Sigmoid colon (tissue), 7 donors: Measurements from ENCODE around the gene SMIM38. TPM values are rescaled to one million over a fixed set of nuclear protein-coding genes. Genes with fewer than 3 reads are reported as not detected.
"Not testable (repeated sequence)": the region's sequence is repeated elsewhere in the genome, so short reads cannot be mapped to it uniquely, and the experiment has no call there.

Source experiments
- DNase-seq: peaks from one replicate; pipeline ENCODE4 v3.0.0-alpha.2; 2019
- H3K27ac ChIP-seq, 4 donors: fragments of 200-600 bp; sonication (generic); one replicate each; pipeline ENCODE4 v1.5.1; 2016 to 2019; ENCODE audit warnings: mild to moderate bottlenecking in 1 of 4
- H3K27me3 ChIP-seq, 3 donors: fragments of 200-600 bp; sonication (generic); one replicate each; pipeline ENCODE4 v1.5.1; 2019; ENCODE audit warnings: mild to moderate bottlenecking in 1 of 3
- H3K36me3 ChIP-seq, 4 donors: fragments of 200-600 bp; sonication (generic); one replicate each; pipeline ENCODE4 v1.5.1; 2016 to 2019
- H3K4me1 ChIP-seq, 4 donors: fragments of 200-600 bp; sonication (generic); one replicate each; pipeline ENCODE4 v1.5.1; 2017 to 2019
- H3K4me3 ChIP-seq, 4 donors: fragments of 200-600 bp; sonication (generic); one replicate each; pipeline ENCODE4 v1.5.1; 2017 to 2019; ENCODE audit warnings: mild to moderate bottlenecking in 2 of 4, moderate library complexity in 1 of 4
- H3K9me3 ChIP-seq, 4 donors: fragments of 200-600 bp in 3 of 4; sonication (generic) in 3 of 4; one replicate each; pipeline versions ENCODE4 v1.5.1 to v1.6.1; 2013 to 2019
- EP300 ChIP-seq, 4 donors: sonication (generic); formaldehyde crosslinking; IDR thresholded peaks; one replicate each; pipeline ENCODE4 v1.6.1; 2017; ENCODE audit warnings: antibody characterized with exemption in 4 of 4
- POLR2A ChIP-seq, 2 donors: fragments of 450-650 bp; IDR thresholded peaks; one replicate each; pipeline ENCODE4 v1.6.1; 2016; ENCODE audit warnings: antibody characterized with exemption in 2 of 2, mild to moderate bottlenecking in 2 of 2, moderate library complexity in 2 of 2
- POLR2AphosphoS5 ChIP-seq, 4 donors: sonication (generic); formaldehyde crosslinking; IDR thresholded peaks; one replicate each; pipeline ENCODE4 v1.6.1; 2017; ENCODE audit warnings: antibody characterized with exemption in 4 of 4
- WGBS, 2 donors: extraction: QIAGEN DNeasy Blood & Tissue Kit; methylation state at CpG; one replicate each; pipeline ENCODE4 v1.1.7; 2013; 5-methylcytosine and 5-hydroxymethylcytosine counted together
- intact Hi-C: fragments of 100-400 bp; cut with DNase I; formaldehyde crosslinking; loops from one replicate; pipeline ENCODE4 v1.15.1; 2023
- polyA plus RNA-seq, 3 donors: library from polyadenylated mRNA; stranded (reverse); fragments of 200-250 nt; gene quantifications; one replicate each; pipeline ENCODE4 v1.2.3, GENCODE V29; 2013
- total RNA-seq, 4 donors: library from RNA; depleted of rRNA; stranded (reverse); fragments of >200 nt; gene quantifications; one replicate each; pipeline ENCODE4 v1.1.0, GENCODE V29; 2016
- TF ChIP-seq, protein P1 (sequence below), 4 experiments: fragments of 450-650 bp in 3 of 4; fragments of 200-600 bp in 1 of 4; IDR thresholded peaks; one replicate each; pipeline ENCODE4 v1.5.1; 2016 to 2019; ENCODE audit warnings: antibody characterized with exemption in 4 of 4, mild to moderate bottlenecking in 3 of 4, moderate library complexity in 2 of 4
- donor health status: healthy with polysubstance abuse.
- donor health status: Bipolar disorder and iron deficiency.
- donor health status: healthy.

The SMIM38 gene
- total and polyA plus RNA-seq, 7 donors: 0.19 to 5.4 (median 1.8) TPM; not detected in 2

DNA sequence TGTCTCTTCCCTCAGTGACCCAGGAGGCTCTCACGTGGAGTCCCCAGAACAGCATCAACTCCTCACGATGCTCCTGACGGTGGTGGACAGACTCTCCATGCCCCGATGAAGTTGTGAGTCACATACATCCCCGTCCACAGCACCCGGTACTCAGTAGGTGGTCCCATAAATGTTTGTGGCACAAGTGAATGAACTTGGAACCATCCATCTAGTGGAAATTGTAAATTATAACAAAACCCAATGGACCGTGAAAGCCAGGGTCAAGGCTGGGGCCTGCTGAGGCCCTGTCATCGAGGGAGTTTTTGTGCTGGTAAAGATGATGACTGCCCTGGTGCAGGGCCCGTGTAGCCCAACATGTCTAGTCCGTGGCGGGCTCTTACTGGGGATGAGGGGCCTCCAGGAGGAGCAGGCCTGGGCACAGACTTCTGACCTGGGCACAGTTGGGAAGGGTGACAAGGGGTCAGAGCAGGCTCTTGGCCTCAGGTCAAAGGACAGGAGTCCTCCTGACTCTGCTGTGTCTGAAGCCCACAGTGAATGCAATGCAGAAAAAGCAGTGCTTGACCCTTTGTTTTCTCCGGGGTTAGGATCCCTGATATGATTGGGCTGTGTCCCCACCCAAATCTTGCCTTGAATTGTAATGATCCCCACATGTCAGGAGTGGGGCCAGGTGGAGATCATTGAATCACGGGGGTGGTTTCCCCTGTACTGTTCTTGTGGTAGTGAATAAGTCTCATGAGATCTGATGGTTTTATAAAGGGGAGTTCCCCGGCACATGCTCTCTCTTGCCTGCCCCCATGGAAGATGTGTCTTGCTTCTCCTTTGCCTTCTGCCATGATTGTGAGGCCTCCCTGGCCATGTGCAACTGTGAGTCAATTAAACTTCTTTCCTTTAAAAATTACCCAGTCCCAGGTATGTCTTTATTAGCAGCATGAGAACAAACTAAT is 20.0 kb upstream of the SMIM38 start:
- 85 to 88% methylated on average over 14 of the region's 14 CpGs for WGBS, 2 donors
- no peaks in the 10 kb centered on the region for H3K9me3 ChIP-seq
- no peak overlapping the region for H3K27ac ChIP-seq
- peaks cover 0 to 9% (median 3%) of the 10 kb centered on the region in 4 donors for H3K4me1 ChIP-seq
- TF ChIP-seq POLR2A (IDR thresholded peaks at IDR 0.05): no peak
- TF ChIP-seq POLR2AphosphoS5 (IDR thresholded peaks at IDR 0.05): no peak
- TF ChIP-seq EP300 (IDR thresholded peaks at IDR 0.05): no peak
- TF ChIP-seq, protein P1, sequence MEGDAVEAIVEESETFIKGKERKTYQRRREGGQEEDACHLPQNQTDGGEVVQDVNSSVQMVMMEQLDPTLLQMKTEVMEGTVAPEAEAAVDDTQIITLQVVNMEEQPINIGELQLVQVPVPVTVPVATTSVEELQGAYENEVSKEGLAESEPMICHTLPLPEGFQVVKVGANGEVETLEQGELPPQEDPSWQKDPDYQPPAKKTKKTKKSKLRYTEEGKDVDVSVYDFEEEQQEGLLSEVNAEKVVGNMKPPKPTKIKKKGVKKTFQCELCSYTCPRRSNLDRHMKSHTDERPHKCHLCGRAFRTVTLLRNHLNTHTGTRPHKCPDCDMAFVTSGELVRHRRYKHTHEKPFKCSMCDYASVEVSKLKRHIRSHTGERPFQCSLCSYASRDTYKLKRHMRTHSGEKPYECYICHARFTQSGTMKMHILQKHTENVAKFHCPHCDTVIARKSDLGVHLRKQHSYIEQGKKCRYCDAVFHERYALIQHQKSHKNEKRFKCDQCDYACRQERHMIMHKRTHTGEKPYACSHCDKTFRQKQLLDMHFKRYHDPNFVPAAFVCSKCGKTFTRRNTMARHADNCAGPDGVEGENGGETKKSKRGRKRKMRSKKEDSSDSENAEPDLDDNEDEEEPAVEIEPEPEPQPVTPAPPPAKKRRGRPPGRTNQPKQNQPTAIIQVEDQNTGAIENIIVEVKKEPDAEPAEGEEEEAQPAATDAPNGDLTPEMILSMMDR (IDR thresholded peaks at IDR 0.05): no peak
- no peak for DNase-seq
- H3K27me3 ChIP-seq: no peaks in the 10 kb centered on the region
- H3K36me3 ChIP-seq: peaks cover 0 to 27% (median 4%) of the 10 kb centered on the region in 4 donors
- intact Hi-C loops: no loop called here
- H3K4me3 ChIP-seq: no peak overlapping the region

DNA sequence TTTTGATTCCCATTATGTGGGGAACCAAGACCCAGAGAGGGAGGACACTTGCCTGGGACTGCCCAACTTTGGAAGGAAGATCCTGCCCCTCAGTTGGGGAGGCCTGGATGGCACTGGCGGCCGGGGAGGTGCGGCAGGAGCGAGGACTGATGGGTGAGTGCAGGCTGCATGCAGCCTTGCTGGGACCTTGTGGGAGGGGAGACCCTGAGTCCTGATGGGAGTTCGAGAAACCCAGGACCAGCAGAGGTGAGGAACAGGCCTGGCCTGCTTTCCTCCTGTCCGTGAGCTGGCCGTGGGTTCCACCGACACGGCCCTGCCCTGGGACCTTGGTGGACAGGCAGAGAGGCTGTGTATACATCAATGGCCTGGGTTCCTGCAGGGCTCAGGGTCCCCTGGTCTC is 19.3 kb upstream of the SMIM38 start:
- no peak for TF ChIP-seq POLR2AphosphoS5 (IDR thresholded peaks at IDR 0.05)
- TF ChIP-seq, protein P1 (IDR thresholded peaks at IDR 0.05): no peak
- TF ChIP-seq EP300 (IDR thresholded peaks at IDR 0.05): no peak
- no peak for TF ChIP-seq POLR2A (IDR thresholded peaks at IDR 0.05)
- DNase-seq: no peak
- Histone ChIP-seq H3K27ac (no peak overlapping the region), H3K36me3 (peaks cover 0 to 27% (median 4%) of the 10 kb centered on the region in 4 donors), H3K4me1 (peaks cover 0 to 7% (median 2%) of the 10 kb centered on the region in 4 donors), H3K9me3 (no peaks in the 10 kb centered on the region), H3K4me3 (no peak overlapping the region), H3K27me3 (no peaks in the 10 kb centered on the region)
- intact Hi-C loops: no loop called here
- WGBS, 2 donors: 95 to 96% methylated on average over 9 of the region's 9 CpGs

DNA sequence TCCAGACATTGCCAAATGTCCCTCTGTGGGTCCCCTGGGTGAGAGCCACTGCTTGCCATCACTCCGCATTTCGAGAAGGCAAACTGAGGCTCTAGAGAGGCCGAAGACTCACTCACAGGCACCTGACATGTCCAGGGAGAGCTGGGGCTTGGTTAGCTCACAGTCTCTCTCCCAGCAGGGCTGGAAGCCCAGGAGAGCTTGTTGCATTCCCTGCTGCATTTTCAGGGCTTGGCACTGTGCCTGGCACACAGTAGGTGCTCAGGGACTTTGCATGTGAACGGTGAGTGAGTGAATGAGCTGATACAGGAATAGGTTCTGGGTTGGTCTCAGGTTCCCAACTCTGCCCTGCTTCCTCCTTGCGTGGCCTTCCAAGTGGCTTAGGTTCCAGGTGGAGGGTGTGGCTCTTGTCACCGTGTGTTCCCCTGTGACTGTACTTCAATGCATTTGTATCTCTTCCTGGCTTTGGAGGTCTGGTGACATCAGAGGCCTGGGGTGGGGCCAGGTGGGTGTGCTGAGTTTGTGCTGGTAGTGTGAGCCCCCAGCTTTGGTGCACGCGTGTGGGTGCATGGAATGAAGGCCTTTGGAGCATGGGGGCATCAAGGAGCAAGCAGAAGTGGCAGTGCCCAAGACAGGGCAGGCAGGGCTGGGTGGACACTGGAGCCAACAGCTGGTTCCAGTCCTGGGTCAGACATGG is 18.4 kb upstream of the SMIM38 start:
- H3K27me3 ChIP-seq: no peaks in the 10 kb centered on the region
- H3K9me3 ChIP-seq: no peaks in the 10 kb centered on the region
- intact Hi-C loops: no loop called here
- H3K4me3 ChIP-seq: no peak overlapping the region
- no peaks in the 10 kb centered on the region for H3K4me1 ChIP-seq
- H3K36me3 ChIP-seq: peaks cover 0 to 27% (median 5%) of the 10 kb centered on the region in 4 donors
- TF ChIP-seq POLR2AphosphoS5 (IDR thresholded peaks at IDR 0.05) (no peak), EP300 (IDR thresholded peaks at IDR 0.05) (no peak), POLR2A (IDR thresholded peaks at IDR 0.05) (no peak)
- TF ChIP-seq, protein P1 (IDR thresholded peaks at IDR 0.05): no peak
- WGBS, 2 donors: 71 to 85% methylated on average over 8 of the region's 8 CpGs
- DNase-seq: no peak
- H3K27ac ChIP-seq: no peak overlapping the region

DNA sequence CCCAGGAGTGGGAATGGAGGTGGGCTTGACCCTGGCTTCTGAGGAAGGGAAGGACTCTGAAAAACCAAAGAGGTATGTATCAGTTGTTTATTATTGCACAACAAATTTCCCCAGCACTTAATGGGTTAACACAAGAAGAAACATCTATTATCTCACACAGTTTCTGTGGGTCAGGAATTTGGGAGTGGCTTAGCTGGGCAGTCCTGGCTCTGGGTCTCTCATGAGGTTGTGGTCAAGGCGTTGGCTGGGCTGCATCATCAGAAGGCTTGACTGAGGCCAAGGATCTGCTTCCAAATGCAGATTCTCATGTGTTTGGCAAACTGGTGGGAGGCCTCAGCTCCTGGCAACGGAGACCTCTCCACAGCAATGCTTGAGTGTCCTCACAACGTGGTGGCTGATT is 17.5 kb upstream of the SMIM38 start:
- Histone ChIP-seq H3K36me3 (peaks cover 0 to 27% (median 7%) of the 10 kb centered on the region in 4 donors), H3K27ac (no peak overlapping the region), H3K4me1 (no peaks in the 10 kb centered on the region), H3K9me3 (no peaks in the 10 kb centered on the region), H3K4me3 (no peak overlapping the region), H3K27me3 (no peaks in the 10 kb centered on the region)
- TF ChIP-seq POLR2A (IDR thresholded peaks at IDR 0.05): no peak
- no peak for TF ChIP-seq POLR2AphosphoS5 (IDR thresholded peaks at IDR 0.05)
- TF ChIP-seq EP300 (IDR thresholded peaks at IDR 0.05): no peak
- TF ChIP-seq, protein P1 (IDR thresholded peaks at IDR 0.05): no peak
- intact Hi-C loops: no loop called here
- 68 to 77% methylated on average over 3 of the region's 3 CpGs for WGBS, 2 donors
- no peak for DNase-seq

DNA sequence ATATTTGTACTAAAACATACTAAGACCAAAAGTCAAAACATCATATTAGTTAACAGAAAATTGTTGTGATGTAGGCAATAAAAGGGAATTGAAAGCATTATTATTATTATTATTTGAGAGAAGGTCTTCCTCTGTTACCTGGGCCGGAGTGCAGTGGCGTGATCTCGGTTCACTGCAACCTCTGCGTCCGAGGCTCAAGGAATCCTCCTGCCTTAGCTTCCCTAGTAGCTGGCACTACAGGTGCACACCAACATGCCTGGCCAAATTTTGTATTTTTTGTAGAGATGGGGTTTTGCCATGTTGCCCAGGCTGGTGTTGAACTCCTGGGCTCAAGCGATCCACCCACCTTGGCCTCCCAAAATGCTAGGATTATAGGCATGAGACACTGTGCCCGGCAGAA is 15.6 kb upstream of the SMIM38 start:
- WGBS, 2 donors: 92 to 96% methylated on average over 7 of the region's 7 CpGs
- DNase-seq, H3K4me1 ChIP-seq, H3K27ac ChIP-seq, H3K4me3 ChIP-seq, H3K27me3 ChIP-seq, H3K9me3 ChIP-seq, intact Hi-C loops: not testable (repeated sequence)
- peaks cover 0 to 29% (median 7%) of the 10 kb centered on the region in 4 donors for H3K36me3 ChIP-seq
